HG03378 (cell line): Measurements from ENCODE around the gene STIP1.

Experiments
- ATAC-seq: cut with Tn5 transposase; IDR thresholded peaks from one replicate; pipeline ENCODE4 v1.9.1; 2021; ENCODE audit warnings: mild to moderate bottlenecking, moderate library complexity; ENCODE audit not compliant: unreplicated experiment

Gene STIP1

GRCh38 chr11:64196626-64197025 is 10.7 kb downstream of the STIP1 start:
- ATAC-seq = no peak

GRCh38 chr11:64198511-64198910 is 12.5 kb downstream of the STIP1 start:
- ATAC-seq = no peak

DNA sequence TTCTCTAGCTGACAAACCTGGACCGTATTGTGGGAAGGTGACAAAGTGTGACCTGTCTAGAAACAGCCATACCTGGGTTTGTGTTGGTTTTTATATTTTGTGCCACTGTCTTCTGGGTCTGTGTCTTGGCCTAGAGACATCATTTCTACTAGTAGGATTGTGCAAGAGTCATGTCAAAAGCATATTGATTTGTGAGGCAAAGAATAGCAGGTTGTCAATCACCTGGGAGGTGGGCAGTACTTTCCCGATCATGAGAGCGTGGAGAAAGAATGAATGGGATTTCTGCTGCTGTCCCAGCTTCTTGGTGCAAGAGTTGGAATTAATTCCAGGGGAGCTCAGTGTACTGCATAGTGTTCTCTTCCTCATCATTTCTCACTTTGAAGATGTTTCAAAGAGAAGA is 15.6 kb downstream of the STIP1 start:
- no peak for ATAC-seq

DNA sequence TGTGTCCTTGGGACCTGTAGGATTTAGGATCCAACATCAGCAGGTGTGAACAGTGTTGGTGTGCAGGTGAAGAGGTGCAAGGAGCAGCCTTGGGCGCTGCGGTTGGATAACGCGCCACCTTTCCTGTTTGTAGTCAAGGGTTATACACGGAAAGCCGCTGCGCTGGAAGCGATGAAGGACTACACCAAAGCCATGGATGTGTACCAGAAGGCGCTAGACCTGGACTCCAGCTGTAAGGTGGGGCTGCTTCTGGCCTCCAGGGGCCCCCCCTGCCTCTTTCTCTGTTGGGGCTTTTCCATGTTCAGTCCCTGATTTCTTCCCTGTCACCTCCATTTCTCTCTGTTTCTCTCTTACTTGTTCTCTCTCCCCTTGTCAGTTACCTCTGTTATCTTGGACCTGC is 17.0 kb downstream of the STIP1 start:
- ATAC-seq = no peak

DNA sequence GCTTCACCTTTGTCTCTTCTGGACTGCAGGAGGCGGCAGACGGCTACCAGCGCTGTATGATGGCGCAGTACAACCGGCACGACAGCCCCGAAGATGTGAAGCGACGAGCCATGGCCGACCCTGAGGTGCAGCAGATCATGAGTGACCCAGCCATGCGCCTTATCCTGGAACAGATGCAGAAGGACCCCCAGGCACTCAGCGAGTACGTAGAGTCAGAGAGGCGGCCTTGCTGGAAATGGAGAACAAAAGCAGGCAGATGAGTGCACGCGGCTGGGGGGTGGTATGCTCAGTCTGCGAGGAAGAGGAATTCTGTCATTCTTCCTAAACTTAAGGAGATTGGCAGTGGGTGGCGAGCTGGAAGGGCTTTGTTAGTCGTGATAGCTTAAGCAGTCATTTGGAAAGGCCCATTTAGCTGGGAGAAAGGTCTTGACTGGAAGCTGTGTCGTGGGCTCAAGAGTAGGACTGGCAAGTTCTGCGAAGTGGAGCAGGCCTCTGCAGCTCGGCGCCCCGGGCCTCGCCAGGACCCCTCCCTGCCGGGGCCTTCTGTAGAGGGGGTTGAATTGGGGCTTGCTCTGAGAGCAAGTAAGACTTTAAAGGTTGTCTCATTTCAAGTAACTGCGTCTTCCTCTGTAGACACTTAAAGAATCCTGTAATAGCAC is 17.6 kb downstream of the STIP1 start:
- ATAC-seq = no peak

- no peak for ATAC-seq
These were observed 18.1 kb downstream of the STIP1 start for GRCh38 chr11:64204080-64204440.

GRCh38 chr11:64204464-64204989 is 18.6 kb downstream of the STIP1 start:
- no peak for ATAC-seq

GRCh38 chr11:64206457-64207255 is 20.7 kb downstream of the STIP1 start, which contains the start of gene FERMT3:
TSS of gene FERMT3 (plus strand) at chr11:64206721. CDS start at chr11:64207365, 644 bp downstream.
- no peak for ATAC-seq

DNA sequence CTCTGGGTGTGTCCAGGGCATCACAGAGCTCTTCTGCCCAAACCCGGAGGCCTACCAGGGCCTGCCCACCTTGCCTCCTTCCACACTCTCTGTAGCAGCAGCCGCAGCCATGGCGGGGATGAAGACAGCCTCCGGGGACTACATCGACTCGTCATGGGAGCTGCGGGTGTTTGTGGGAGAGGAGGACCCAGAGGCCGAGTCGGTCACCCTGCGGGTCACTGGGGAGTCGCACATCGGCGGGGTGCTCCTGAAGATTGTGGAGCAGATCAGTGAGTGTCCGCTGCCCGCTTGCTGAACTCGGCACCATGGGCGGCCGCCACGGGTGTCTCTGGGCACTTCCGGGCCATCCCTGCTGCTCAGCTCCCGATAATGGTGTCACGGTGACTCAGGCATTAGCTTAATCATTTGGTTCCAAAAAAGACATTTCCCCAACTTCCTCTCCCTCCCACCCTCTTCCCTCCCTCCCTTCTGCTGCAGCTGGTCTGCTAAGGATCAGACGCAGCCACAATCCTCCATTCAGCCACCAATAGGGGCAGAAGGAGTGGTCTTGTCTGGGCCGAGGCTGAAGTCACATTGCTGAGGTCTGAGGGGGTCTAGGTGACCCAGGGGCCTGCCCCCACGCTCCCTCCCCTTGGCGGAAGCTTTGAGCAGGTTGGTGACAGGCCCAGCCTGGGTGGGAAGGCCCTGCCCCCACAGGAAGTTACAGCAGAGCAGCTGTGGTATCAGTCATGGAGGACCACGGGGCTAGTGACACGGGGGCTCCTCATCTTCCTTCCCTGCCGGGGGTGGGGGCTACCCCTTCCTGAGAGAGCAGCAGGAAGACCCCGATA is 21.5 kb downstream of the STIP1 start:
- ATAC-seq = peak; percentile 35

DNA sequence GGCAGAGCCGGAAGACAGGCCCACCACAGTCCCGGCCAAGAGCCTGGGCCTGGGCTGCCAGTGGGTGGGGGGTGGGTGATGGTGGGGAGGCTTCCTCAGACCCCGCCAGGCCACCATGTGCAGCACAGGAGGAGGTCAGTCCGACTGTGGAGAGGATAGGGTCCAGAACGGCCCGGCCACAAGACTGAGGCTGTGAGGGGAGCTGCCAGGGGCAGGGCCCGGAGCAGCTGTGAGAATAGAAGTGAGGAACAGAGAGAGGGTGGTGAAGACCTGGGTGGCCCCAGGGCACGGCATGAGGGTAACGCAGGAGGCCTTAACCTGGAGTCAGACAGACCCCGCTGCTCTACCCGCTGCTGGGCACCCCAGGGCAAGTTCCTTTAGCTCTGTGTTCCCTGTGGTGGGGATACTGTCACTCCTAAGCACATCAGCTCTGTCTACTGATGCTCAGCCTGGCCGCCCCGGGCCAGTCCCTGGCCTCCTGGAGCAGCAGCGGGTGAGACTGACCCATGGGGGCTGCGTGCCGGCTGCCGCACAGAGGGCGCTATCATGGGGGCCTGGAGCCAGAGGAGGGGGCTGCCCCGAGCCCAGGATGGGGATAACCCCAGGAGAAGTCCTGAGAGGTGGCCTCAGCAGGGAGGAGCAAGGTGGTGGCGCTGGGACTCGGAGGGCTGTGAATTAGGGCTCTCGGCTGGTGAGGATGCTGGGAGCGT is 22.3 kb downstream of the STIP1 start:
- ATAC-seq = no peak

DNA sequence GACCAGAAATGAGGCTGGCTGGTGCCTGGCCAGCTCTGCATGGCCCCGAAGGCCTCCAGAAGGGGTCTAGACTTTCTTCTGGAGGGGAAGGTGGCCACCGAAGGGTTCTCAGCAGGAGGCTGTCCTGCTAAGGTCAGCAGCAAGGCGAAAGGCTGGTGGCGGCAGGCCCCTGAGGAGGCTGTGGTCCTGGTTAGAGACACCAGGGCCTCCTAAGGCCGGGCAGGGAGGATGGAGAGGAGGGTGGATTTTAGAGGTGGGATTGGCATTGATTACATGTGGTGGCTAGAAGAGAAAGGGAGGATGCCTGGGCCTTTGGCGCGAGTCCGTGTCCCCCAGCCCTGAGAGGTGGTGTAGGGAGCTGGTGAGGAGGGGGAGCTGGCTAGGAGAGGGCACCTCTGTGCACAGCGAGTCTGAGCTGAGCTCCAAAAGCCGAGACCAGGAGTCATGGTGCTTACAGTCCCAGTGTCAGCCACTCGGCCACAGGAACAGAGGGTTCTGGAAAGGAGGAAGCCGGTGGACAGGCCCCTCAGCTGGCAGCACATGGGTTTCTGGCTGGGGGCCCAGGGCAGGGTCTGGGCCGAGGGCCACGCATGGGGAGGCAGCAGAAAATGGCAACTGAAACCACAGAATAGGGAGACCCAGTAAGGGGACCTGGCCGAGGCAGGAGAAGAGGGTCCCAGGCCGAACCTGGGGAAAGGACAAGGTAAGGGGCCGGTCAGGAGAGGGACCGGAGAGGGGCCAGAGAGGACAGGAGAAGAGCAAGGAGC is 23.0 kb downstream of the STIP1 start:
- no peak for ATAC-seq

DNA sequence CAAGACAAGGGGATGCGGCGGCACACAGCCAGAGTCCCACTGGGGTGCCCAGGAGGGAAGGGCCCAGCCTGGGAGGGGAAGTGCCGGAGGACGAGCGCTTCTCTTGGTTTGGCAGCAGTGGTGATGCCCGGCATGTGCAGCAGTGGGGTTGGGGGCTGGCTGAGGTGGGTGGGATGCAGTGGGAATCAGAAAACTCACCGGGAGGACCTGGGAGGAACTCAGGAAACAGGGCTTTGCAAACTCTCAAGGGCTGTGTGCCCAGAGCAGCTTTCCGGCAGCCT is 23.5 kb downstream of the STIP1 start:
- ATAC-seq = no peak

DNA sequence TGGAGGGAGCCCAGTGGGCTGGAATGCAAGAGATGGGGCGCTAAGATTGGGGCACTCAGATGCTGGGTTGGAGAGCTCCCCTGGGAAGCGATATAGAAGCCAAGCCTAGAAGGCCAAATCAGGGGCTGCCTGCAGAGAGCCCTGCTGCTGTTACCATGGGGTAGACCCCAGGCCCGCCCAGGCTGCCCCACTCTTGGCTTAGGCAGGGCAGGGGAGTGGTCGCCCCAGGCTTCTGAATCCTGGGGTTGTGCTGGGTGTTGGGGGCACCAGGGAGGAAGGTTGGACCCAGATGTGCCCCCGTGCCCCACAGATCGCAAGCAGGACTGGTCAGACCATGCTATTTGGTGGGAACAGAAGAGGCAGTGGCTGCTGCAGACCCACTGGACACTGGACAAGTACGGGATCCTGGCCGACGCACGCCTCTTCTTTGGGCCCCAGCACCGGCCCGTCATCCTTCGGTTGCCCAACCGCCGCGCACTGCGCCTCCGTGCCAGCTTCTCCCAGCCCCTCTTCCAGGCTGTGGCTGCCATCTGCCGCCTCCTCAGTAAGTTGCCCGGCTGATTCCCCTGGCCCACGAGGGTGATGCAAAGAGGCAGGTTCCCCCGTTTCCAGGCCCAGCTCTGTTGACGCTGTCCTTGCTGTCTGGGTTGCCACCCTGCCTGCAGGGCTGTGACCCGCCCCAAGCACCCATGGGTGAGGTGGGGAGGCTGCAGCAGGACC is 24.5 kb downstream of the STIP1 start:
- ATAC-seq = no peak

DNA sequence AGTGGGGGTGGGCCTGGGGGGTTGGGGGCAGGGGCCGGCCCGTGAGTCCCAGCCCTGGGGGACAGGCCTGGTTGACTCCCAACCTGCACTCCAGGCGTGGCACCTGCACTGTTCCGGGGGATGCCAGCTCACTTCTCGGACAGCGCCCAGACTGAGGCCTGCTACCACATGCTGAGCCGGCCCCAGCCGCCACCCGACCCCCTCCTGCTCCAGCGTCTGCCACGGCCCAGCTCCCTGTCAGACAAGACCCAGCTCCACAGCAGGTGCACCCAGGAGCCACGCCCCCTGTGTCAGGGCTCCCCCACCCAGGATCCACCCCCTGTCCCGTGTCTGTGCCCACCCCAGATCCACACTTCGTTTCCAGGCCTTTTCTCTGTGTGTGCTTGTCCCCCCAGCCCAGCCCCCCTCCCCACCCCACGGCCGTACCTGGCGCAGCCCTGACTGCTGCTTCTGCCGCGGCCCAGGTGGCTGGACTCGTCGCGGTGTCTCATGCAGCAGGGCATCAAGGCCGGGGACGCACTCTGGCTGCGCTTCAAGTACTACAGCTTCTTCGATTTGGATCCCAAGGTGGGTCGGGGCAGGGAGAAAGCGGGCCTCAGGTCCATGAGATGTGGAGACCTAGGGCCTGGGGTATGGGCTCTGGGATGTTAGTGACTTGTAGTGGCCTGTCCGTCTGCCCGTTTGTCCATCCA is 25.4 kb downstream of the STIP1 start:
- ATAC-seq = no peak

- no peak for ATAC-seq
These were observed 30.9 kb downstream of the STIP1 start for GRCh38 chr11:64216879-64217278.

DNA sequence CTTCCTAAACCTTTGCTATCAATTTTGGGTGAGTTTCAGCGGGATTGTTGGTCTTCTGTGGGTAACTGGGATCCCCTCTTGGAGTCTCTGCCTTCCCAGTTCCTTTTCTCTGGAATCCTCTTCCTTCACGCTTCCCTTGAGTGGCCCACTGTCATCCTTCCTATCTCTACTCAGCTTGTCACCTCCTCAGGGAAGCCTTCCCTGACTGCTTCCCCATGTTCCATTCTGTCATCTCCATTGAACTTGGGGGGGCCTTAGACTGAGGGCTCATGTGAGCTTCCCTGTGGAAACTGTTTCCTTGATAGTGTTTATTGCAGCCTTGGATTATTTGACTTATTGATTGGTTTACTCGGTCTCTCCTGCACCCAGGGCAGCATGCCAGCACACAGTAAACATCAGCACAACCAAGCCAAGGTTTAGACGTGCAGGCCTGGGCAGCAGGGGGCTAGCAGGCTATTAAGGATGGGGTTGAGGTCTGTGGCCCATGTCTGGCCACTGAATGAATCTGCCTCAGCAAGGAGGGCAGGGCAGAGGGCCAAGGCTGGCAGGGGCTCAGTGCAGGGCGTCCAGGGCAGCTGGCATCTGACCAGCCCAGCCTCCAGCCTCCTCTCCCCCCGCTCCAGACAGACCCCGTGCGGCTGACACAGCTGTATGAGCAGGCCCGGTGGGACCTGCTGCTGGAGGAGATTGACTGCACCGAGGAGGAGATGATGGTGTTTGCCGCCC is 32.8 kb downstream of the STIP1 start:
- ATAC-seq = no peak

GRCh38 chr11:64219354-64219684 is 33.3 kb downstream of the STIP1 start:
- ATAC-seq = no peak

DNA sequence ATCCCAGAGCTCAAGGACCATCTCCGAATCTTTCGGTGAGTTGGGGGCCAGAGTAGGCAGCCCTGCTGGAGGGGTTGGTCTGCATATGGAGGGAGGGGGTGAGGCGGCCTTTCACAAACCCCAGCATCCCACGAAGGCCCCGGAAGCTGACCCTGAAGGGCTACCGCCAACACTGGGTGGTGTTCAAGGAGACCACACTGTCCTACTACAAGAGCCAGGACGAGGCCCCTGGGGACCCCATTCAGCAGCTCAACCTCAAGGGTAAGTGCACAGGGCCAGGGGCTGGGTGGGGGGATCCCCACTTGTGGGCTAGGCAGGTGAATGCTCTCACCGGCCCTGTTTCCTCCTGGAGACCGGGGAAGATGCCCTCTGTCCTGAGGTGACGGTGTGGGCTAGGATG is 33.8 kb downstream of the STIP1 start:
- no peak for ATAC-seq

DNA sequence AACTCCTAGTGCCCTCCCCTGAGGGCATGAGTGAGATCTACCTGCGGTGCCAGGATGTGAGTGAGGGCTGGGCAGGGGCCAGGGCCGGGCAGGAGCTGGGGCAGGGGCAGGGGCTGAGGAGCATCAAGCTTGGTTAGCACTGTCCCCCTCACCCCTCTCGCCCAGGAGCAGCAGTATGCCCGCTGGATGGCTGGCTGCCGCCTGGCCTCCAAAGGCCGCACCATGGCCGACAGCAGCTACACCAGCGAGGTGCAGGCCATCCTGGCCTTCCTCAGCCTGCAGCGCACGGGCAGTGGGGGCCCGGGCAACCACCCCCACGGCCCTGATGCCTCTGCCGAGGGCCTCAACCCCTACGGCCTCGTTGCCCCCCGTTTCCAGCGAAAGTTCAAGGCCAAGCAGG is 34.3 kb downstream of the STIP1 start:
- ATAC-seq = no peak
